Upper lobe of left lung (tissue), 4 donors: ENCODE data around the gene PAK5.

ENCODE experiments used
- CTCF ChIP-seq, 6 experiments: fragments of 450-650 bp in 4 of 6; fragments of 200-600 bp in 2 of 6; sonication (generic) in 2 of 6; IDR thresholded peaks; one replicate each; pipeline ENCODE4 v1.5.1; 2016 to 2019; ENCODE audit warnings: antibody characterized with exemption in 6 of 6
- EP300 ChIP-seq, 4 donors: sonication (generic); formaldehyde crosslinking; IDR thresholded peaks; one replicate each; pipeline ENCODE4 v1.5.1; 2017; ENCODE audit warnings: antibody characterized with exemption in 4 of 4, control low read depth in 2 of 4

- TF ChIP-seq CTCF (IDR thresholded peaks at IDR 0.05) (no peak), EP300 (IDR thresholded peaks at IDR 0.05) (no peak)
Observed at GRCh38 chr20:9630554-9630953, 208.3 kb downstream of the PAK5 start.
